Urothelium cell line (cell line): ENCODE data around the gene GRID1.
"Not testable (repeated sequence)": the region's sequence is repeated elsewhere in the genome, so short reads cannot be mapped to it uniquely, and the experiment has no call there.

Experiments
- DNase-seq: peaks from one replicate; pipeline ENCODE4 v3.0.0; 2011; ENCODE audit warnings: low spot score, mixed read lengths
- FAIRE-seq: peaks from 2 replicates; lab custom pipeline; 2011; peaks lifted over from hg19 to GRCh38; lab: Jason Lieb, UNC

GRID1 gene

GRCh38 chr10:86178401-86179152 lies 188.0 kb downstream of the GRID1 start:
- peak; percentile 37 for DNase-seq
- no peak for FAIRE-seq

GRCh38 chr10:86177537-86178155 lies 188.9 kb downstream of the GRID1 start:
- FAIRE-seq: no peak
- no peak for DNase-seq

- DNase-seq: no peak
- no peak for FAIRE-seq
These were observed 189.6 kb downstream of the GRID1 start for GRCh38 chr10:86176850-86177536.

- not testable (repeated sequence) for DNase-seq, FAIRE-seq
These were observed 191.1 kb downstream of the GRID1 start for GRCh38 chr10:86175476-86175875.

- no peak for FAIRE-seq
- DNase-seq: no peak
These were observed 194.3 kb downstream of the GRID1 start for GRCh38 chr10:86172301-86172700.

- DNase-seq (no peak), FAIRE-seq (no peak)
These were observed 196.1 kb downstream of the GRID1 start for GRCh38 chr10:86170255-86171108.

- DNase-seq (no peak), FAIRE-seq (no peak)
These were observed 196.9 kb downstream of the GRID1 start for GRCh38 chr10:86169506-86170254.

- FAIRE-seq: no peak
These were observed 197.5 kb downstream of the GRID1 start for GRCh38 chr10:86169066-86169465.

GRCh38 chr10:86168256-86168655 lies 198.3 kb downstream of the GRID1 start:
- DNase-seq (no peak), FAIRE-seq (no peak)

More at GRCh38 chr10:86169066-86169465, 197.5 kb downstream of the GRID1 start:
- DNase-seq: no peak

GRCh38 chr10:86167762-86168128 lies 198.8 kb downstream of the GRID1 start:
- FAIRE-seq (no peak), DNase-seq (no peak)

- DNase-seq (no peak), FAIRE-seq (no peak)
These were observed 199.4 kb downstream of the GRID1 start for GRCh38 chr10:86167121-86167761.

- no peak for FAIRE-seq
These were observed 200.9 kb downstream of the GRID1 start for GRCh38 chr10:86165666-86166065.

GRCh38 chr10:86164960-86165630 lies 201.5 kb downstream of the GRID1 start:
- FAIRE-seq: no peak

More at GRCh38 chr10:86165666-86166065, 200.9 kb downstream of the GRID1 start:
- no peak for DNase-seq

GRCh38 chr10:86164174-86164774 lies 202.3 kb downstream of the GRID1 start:
- DNase-seq (no peak), FAIRE-seq (no peak)

More at GRCh38 chr10:86164960-86165630, 201.5 kb downstream of the GRID1 start:
- no peak for DNase-seq

- no peak for FAIRE-seq
- no peak for DNase-seq
These were observed 202.9 kb downstream of the GRID1 start for GRCh38 chr10:86163522-86164173.

- FAIRE-seq (no peak), DNase-seq (no peak)
These were observed 203.7 kb downstream of the GRID1 start for GRCh38 chr10:86162696-86163400.

- FAIRE-seq: no peak
These were observed 204.6 kb downstream of the GRID1 start for GRCh38 chr10:86162036-86162435.

More at GRCh38 chr10:86162036-86162435, 204.6 kb downstream of the GRID1 start:
- DNase-seq: no peak
